CD14-positive monocyte (primary cell): ENCODE results near the gene CNTFR. TPM values are rescaled to one million over a fixed set of nuclear protein-coding genes. Genes with fewer than 3 reads are reported as not detected.
A peak's percentile ranks its signal among the peaks of the same experiment; 100 is the strongest.

ENCODE experiments used
- DNase-seq, 3 donors: peaks; one replicate each; pipeline ENCODE4 v3.0.0-alpha.2; 2011 to 2022
- H2AFZ ChIP-seq: 2 replicates; pipeline ENCODE4 v1.6.0; 2012; ENCODE audit warnings: mild to moderate bottlenecking, low read depth, low read length, inconsistent platforms; ENCODE audit not compliant: insufficient read depth, poor library complexity, severe bottlenecking
- H3K27ac ChIP-seq, 2 donors: 1 replicate in 1 of 2; 2 replicates in 1 of 2; pipeline ENCODE4 v1.5.1; 2012 to 2013; ENCODE audit warnings: low read length in 2 of 2, control low read depth in 1 of 2, inconsistent platforms in 1 of 2, low read depth in 1 of 2, mild to moderate bottlenecking in 1 of 2
- H3K27me3 ChIP-seq, 2 donors: one replicate each; pipeline versions ENCODE4 v1.6.0 to v1.6.1; 2011 to 2013; ENCODE audit warnings: low read length in 2 of 2; ENCODE audit not compliant: control insufficient read depth in 2 of 2, insufficient read depth in 2 of 2
- H3K36me3 ChIP-seq, 2 donors: replicated peaks in 1 of 2; 1 replicate in 1 of 2; 2 replicates in 1 of 2; pipeline versions ENCODE4 v1.5.1 to v1.6.1; 2012 to 2013; ENCODE audit warnings: low read length in 2 of 2, control low read depth in 1 of 2, inconsistent platforms in 1 of 2, mild to moderate bottlenecking in 1 of 2; ENCODE audit not compliant: insufficient read depth in 2 of 2, control insufficient read depth in 1 of 2
- H3K4me1 ChIP-seq, 2 donors: 1 replicate in 1 of 2; 2 replicates in 1 of 2; pipeline versions ENCODE4 v1.5.1 to v1.6.1; 2012 to 2013; ENCODE audit warnings: low read length in 2 of 2, control low read depth in 1 of 2, inconsistent platforms in 1 of 2, mild to moderate bottlenecking in 1 of 2, moderate library complexity in 1 of 2; ENCODE audit not compliant: insufficient read depth in 2 of 2, control insufficient read depth in 1 of 2
- H3K4me2 ChIP-seq: replicated peaks from 2 replicates; pipeline ENCODE3; 2012; ENCODE audit warnings: low read length, moderate library complexity, mild to moderate bottlenecking; ENCODE audit not compliant: poor library complexity, severe bottlenecking; ENCODE audit errors: extremely low read depth
- H3K4me3 ChIP-seq, 3 experiments: fragments of 200-600 bp in 1 of 3; sonication (generic) in 1 of 3; replicated peaks in 1 of 3; 1 replicate in 2 of 3; 2 replicates in 1 of 3; pipeline ENCODE4 v1.5.1; 2011 to 2013; ENCODE audit warnings: low read length in 3 of 3, mild to moderate bottlenecking in 3 of 3, control low read depth in 2 of 3, low read depth in 2 of 3, inconsistent platforms in 1 of 3, moderate library complexity in 1 of 3
- H3K79me2 ChIP-seq: 2 replicates; pipeline ENCODE4 v1.6.0; 2012; ENCODE audit warnings: mild to moderate bottlenecking, control low read depth, inconsistent platforms, low read length, moderate library complexity; ENCODE audit not compliant: insufficient read depth
- H3K9ac ChIP-seq: 2 replicates; pipeline ENCODE4 v1.6.0; 2017; ENCODE audit warnings: low read length, mild to moderate bottlenecking; ENCODE audit not compliant: insufficient read depth, poor library complexity, severe bottlenecking
- H3K9me3 ChIP-seq, 2 donors: replicated peaks in 1 of 2; 1 replicate in 1 of 2; 2 replicates in 1 of 2; pipeline versions ENCODE4 v1.5.1 to v1.6.1; 2012 to 2013; ENCODE audit warnings: low read length in 2 of 2, control low read depth in 1 of 2; ENCODE audit not compliant: control insufficient read depth in 1 of 2, insufficient read depth in 1 of 2
- H4K20me1 ChIP-seq: 2 replicates; pipeline ENCODE4 v1.6.0; 2012; ENCODE audit warnings: mild to moderate bottlenecking, low read length, control low read depth, moderate library complexity; ENCODE audit not compliant: insufficient read depth
- H3K27ac Mint-ChIP-seq, 7 donors: one replicate each; pipeline ENCODE4 v1.8.0; 2020; ENCODE audit warnings: mild to moderate bottlenecking in 7 of 7, mixed read lengths in 7 of 7, moderate library complexity in 6 of 7, inconsistent platforms in 2 of 7
- H3K27me3 Mint-ChIP-seq, 3 donors: one replicate each; pipeline ENCODE4 v1.8.0; 2021 to 2022; ENCODE audit warnings: low read depth in 3 of 3, mild to moderate bottlenecking in 3 of 3, mixed read lengths in 3 of 3, moderate library complexity in 3 of 3, inconsistent platforms in 1 of 3
- H3K36me3 Mint-ChIP-seq, 2 donors: one replicate each; pipeline ENCODE4 v1.8.0; 2020; ENCODE audit warnings: mixed read lengths in 2 of 2, inconsistent platforms in 1 of 2, mild to moderate bottlenecking in 1 of 2
- H3K4me1 Mint-ChIP-seq: one replicate; pipeline ENCODE4 v1.8.0; 2020; ENCODE audit warnings: mild to moderate bottlenecking, mixed read lengths
- H3K4me3 Mint-ChIP-seq, 2 donors: one replicate each; pipeline ENCODE4 v1.8.0; 2020; ENCODE audit warnings: mild to moderate bottlenecking in 2 of 2, mixed read lengths in 2 of 2, moderate library complexity in 1 of 2
- H3K9me3 Mint-ChIP-seq, 7 donors: one replicate each; pipeline ENCODE4 v1.8.0; 2020 to 2022; ENCODE audit warnings: mixed read lengths in 7 of 7, mild to moderate bottlenecking in 6 of 7, moderate library complexity in 6 of 7, inconsistent platforms in 2 of 7
- WGBS: methylation state at CpG from one replicate; pipeline ENCODE4 v1.1.5; 2013; ENCODE audit warnings: missing lambda C conversion rate; ENCODE audit not compliant: insufficient coverage; 5-methylcytosine and 5-hydroxymethylcytosine counted together
- intact Hi-C, 2 donors: fragments of 100-400 bp; cut with micrococcal nuclease; formaldehyde crosslinking; loops; one replicate each; pipeline versions ENCODE4 v1.15.0 to v1.15.1; 2023
- polyA plus RNA-seq, 3 donors: library from polyadenylated mRNA; depleted of rRNA in 1 of 3; unstranded in 2 of 3; stranded (reverse) in 1 of 3; fragments of 300-500 nt in 2 of 3; fragments of >200 nt in 1 of 3; fragmentation: Illumina TruSeq in 2 of 3; gene quantifications; 1 replicate in 2 of 3; 2 replicates in 1 of 3; pipeline ENCODE4 v1.2.3, GENCODE V29; 2012 to 2021
- TF ChIP-seq, protein P1 (sequence below): fragments of 200-600 bp; IDR thresholded peaks from one replicate; pipeline ENCODE4 v1.8.0; 2022; ENCODE audit warnings: antibody characterized with exemption, mild to moderate bottlenecking

The CNTFR gene
- polyA plus RNA-seq, 3 donors, result not detected

GRCh38 chr9:34638138-34638445 lies 48.6 kb upstream of the CNTFR start:
- H2AFZ ChIP-seq, result peak overlapping the region; percentile 97
- no peaks in the 10 kb centered on the region for H3K27me3 ChIP-seq
- intact Hi-C loops, result loop anchor here in 1 of 2 donors (5.0 kb wide), 1 partner anchor 36 kb away; no protein-coding TSS in a partner anchor

GRCh38 chr9:34637356-34638137 lies 48.0 kb upstream of the CNTFR start, which contains the start of gene SIGMAR1:
TSS of gene SIGMAR1 (minus strand) at chr9:34637787. CDS start at chr9:34637697, 90 bp downstream.
- Histone ChIP-seq H3K4me2 (peak within 1 kb of the TSS; percentile 94), H3K4me1 (peaks cover 28 to 34% of the 10 kb centered on the region in 2 donors), H3K27ac (peak within 1 kb of the TSS; percentile 77 to 92), H4K20me1 (no peaks in the 10 kb centered on the region), H3K79me2 (peaks cover 15% of the 10 kb centered on the region), H2AFZ (peak within 1 kb of the TSS; percentile 97), H3K4me3 (peak within 1 kb of the TSS; percentile 69 to 91 (median 86)), H3K36me3 (peaks cover 0 to 13% of the 10 kb centered on the region in 2 donors), H3K9ac (peak within 1 kb of the TSS; percentile 77), H3K9me3 (no peaks in the 10 kb centered on the region), H3K27me3 (peaks cover 0 to 1% of the 10 kb centered on the region in 2 donors)
- H3K4me3 Mint-ChIP-seq, result peak within 1 kb of the TSS; percentile 82 to 91
- peak; percentile 84 to 90 (median 88) for DNase-seq
- H3K9me3 Mint-ChIP-seq, result peaks cover 0 to 2% (median 0%) of the 10 kb centered on the region in 7 donors
- H3K36me3 Mint-ChIP-seq, result peaks cover 10 to 14% of the 10 kb centered on the region in 2 donors
- WGBS, result under 1% methylated on average over 73 of the region's 74 CpGs
- H3K4me1 Mint-ChIP-seq, result peaks cover 34% of the 10 kb centered on the region
- TF ChIP-seq, protein P1, sequence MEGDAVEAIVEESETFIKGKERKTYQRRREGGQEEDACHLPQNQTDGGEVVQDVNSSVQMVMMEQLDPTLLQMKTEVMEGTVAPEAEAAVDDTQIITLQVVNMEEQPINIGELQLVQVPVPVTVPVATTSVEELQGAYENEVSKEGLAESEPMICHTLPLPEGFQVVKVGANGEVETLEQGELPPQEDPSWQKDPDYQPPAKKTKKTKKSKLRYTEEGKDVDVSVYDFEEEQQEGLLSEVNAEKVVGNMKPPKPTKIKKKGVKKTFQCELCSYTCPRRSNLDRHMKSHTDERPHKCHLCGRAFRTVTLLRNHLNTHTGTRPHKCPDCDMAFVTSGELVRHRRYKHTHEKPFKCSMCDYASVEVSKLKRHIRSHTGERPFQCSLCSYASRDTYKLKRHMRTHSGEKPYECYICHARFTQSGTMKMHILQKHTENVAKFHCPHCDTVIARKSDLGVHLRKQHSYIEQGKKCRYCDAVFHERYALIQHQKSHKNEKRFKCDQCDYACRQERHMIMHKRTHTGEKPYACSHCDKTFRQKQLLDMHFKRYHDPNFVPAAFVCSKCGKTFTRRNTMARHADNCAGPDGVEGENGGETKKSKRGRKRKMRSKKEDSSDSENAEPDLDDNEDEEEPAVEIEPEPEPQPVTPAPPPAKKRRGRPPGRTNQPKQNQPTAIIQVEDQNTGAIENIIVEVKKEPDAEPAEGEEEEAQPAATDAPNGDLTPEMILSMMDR, result no peak
- peak within 1 kb of the TSS; percentile 90 to 96 (median 92) for H3K27ac Mint-ChIP-seq
- H3K27me3 Mint-ChIP-seq, result peaks cover 3 to 6% (median 5%) of the 10 kb centered on the region in 3 donors
- intact Hi-C loops, result loop anchor here in 1 of 2 donors (5.0 kb wide), 1 partner anchor 35 kb away; no protein-coding TSS in a partner anchor

More at GRCh38 chr9:34638138-34638445, 48.6 kb upstream of the CNTFR start:
- H3K4me1 ChIP-seq, result peaks cover 28 to 34% of the 10 kb centered on the region in 2 donors
- H4K20me1 ChIP-seq, result no peaks in the 10 kb centered on the region
- Mint-ChIP-seq H3K27me3 (peaks cover 0 to 2% (median 1%) of the 10 kb centered on the region in 3 donors), H3K36me3 (peaks cover 10 to 14% of the 10 kb centered on the region in 2 donors), H3K27ac (peak overlapping the region; percentile 90 to 96 (median 92)), H3K4me3 (peak overlapping the region; percentile 82 to 91), H3K9me3 (peaks cover 0 to 2% (median 0%) of the 10 kb centered on the region in 7 donors), H3K4me1 (peaks cover 34% of the 10 kb centered on the region)
- peak overlapping the region; percentile 77 to 92 for H3K27ac ChIP-seq
- H3K9ac ChIP-seq, result peak overlapping the region; percentile 77
- H3K4me2 ChIP-seq, result peak overlapping the region; percentile 94
- TF ChIP-seq, protein P1, result no peak
- H3K4me3 ChIP-seq, result peak overlapping the region; percentile 69 to 91 (median 86)
- H3K9me3 ChIP-seq, result no peaks in the 10 kb centered on the region
- 5% methylated on average over 4 of the region's 7 CpGs for WGBS
- no peak for DNase-seq
- peaks cover 15% of the 10 kb centered on the region for H3K79me2 ChIP-seq
- peaks cover 0 to 13% of the 10 kb centered on the region in 2 donors for H3K36me3 ChIP-seq
